NCI-H187 treated with DMSO at 0.1 percent for 48 hours (cell line): ENCODE measurements around the gene RASGEF1B.

Experiments
- DNase-seq: peaks from one replicate; lab custom pipeline; 2025; lab: John Stamatoyannopoulos, UW

RASGEF1B gene

GRCh38 chr4:81471588-81472280, at the start of gene RASGEF1B:
Gene RASGEF1B, minus strand, starts transcription at chr4:81471907. Its CDS starts 12,399 bp downstream, at chr4:81459508.
- DNase-seq: peak; percentile 82

- DNase-seq: no peak
These were observed 48.1 kb upstream of the RASGEF1B start for GRCh38 chr4:81519856-81520255.

- no peak for DNase-seq
These were observed 47.7 kb upstream of the RASGEF1B start for GRCh38 chr4:81519427-81519773.

GRCh38 chr4:81518762-81519426, 47.2 kb upstream of the RASGEF1B start:
- DNase-seq: no peak

GRCh38 chr4:81516241-81516640, 44.5 kb upstream of the RASGEF1B start:
- no peak for DNase-seq

GRCh38 chr4:81512757-81513501, 41.2 kb upstream of the RASGEF1B start:
- DNase-seq: no peak

- no peak for DNase-seq
These were observed 40.5 kb upstream of the RASGEF1B start for GRCh38 chr4:81512001-81512756.

GRCh38 chr4:81510643-81511178, 39.0 kb upstream of the RASGEF1B start:
- DNase-seq: peak; percentile 24

GRCh38 chr4:81509822-81510221, 38.1 kb upstream of the RASGEF1B start:
- DNase-seq: no peak

- no peak for DNase-seq
These were observed 37.5 kb upstream of the RASGEF1B start for GRCh38 chr4:81509191-81509590.

GRCh38 chr4:81508411-81509185, 36.9 kb upstream of the RASGEF1B start:
- DNase-seq: no peak

GRCh38 chr4:81507530-81507929, 35.8 kb upstream of the RASGEF1B start:
- no peak for DNase-seq

- no peak for DNase-seq
These were observed 35.0 kb upstream of the RASGEF1B start for GRCh38 chr4:81506731-81507130.

GRCh38 chr4:81505726-81506125, 34.0 kb upstream of the RASGEF1B start:
- no peak for DNase-seq

- no peak for DNase-seq
These were observed 33.4 kb upstream of the RASGEF1B start for GRCh38 chr4:81505004-81505598.

GRCh38 chr4:81504112-81505003, 32.7 kb upstream of the RASGEF1B start:
- no peak for DNase-seq

GRCh38 chr4:81503586-81503985, 31.9 kb upstream of the RASGEF1B start:
- no peak for DNase-seq

- DNase-seq: no peak
These were observed 30.9 kb upstream of the RASGEF1B start for GRCh38 chr4:81502564-81502963.

- DNase-seq: peak; percentile 91
These were observed 28.1 kb upstream of the RASGEF1B start for GRCh38 chr4:81499840-81500239.
